Lower lobe of right lung (tissue), 2 donors: ENCODE results near the gene SERPINB3. TPM values are rescaled to one million over a fixed set of nuclear protein-coding genes. Genes with fewer than 3 reads are reported as not detected.

Experiments
- ATAC-seq, 2 donors: fragments of 200-7000 bp; cut with Tn5 transposase; one replicate each; pipeline ENCODE4 v1.9.1; 2020 to 2022; ENCODE audit warnings: mild to moderate bottlenecking in 2 of 2, moderate library complexity in 2 of 2
- DNase-seq: peaks from one replicate; pipeline ENCODE4 v3.0.0-alpha.2; 2020
- H3K27ac ChIP-seq: fragments of 200-600 bp; one replicate; pipeline ENCODE4 v1.8.0; 2022
- H3K27me3 ChIP-seq: fragments of 200-600 bp; one replicate; pipeline ENCODE4 v1.8.0; 2022; ENCODE audit warnings: low read depth
- H3K36me3 ChIP-seq: fragments of 200-600 bp; one replicate; pipeline ENCODE4 v1.8.0; 2022; ENCODE audit warnings: mild to moderate bottlenecking
- H3K4me1 ChIP-seq: fragments of 200-600 bp; one replicate; pipeline ENCODE4 v1.8.0; 2022
- H3K4me3 ChIP-seq: fragments of 200-600 bp; one replicate; pipeline ENCODE4 v1.8.0; 2022; ENCODE audit warnings: mild to moderate bottlenecking
- H3K9me3 ChIP-seq: fragments of 200-600 bp; one replicate; pipeline ENCODE4 v1.8.0; 2022
- intact Hi-C: fragments of 100-400 bp; cut with DNase I; formaldehyde crosslinking; loops from one replicate; pipeline ENCODE4 v1.11.0; 2022
- total RNA-seq: library from RNA; stranded (reverse); fragmentation: NEBNext Ultra II Directional; extraction: Animal tissue kit (Norgen Biotek cat#: 25700); gene quantifications from one replicate; pipeline ENCODE4 v1.2.1, GENCODE V29; 2021
- TF ChIP-seq, protein P1 (sequence below): fragments of 200-600 bp; IDR thresholded peaks from one replicate; pipeline ENCODE4 v1.8.0; 2022; ENCODE audit warnings: antibody characterized with exemption, mild to moderate bottlenecking
- donor health status: DM: no; HTN: yes; CAD: no; lungs with severe emphysema.

SERPINB3 gene
- total RNA-seq, 1 donor from 2014 or later = not detected

GRCh38 chr18:63700501-63700900 lies 38.8 kb upstream of the SERPINB3 start:
- no peaks in the 10 kb centered on the region for H3K4me1 ChIP-seq
- no peak for ATAC-seq
- H3K27me3 ChIP-seq = no peaks in the 10 kb centered on the region

GRCh38 chr18:63697097-63697660 lies 35.5 kb upstream of the SERPINB3 start:
- no peaks in the 10 kb centered on the region for H3K27me3 ChIP-seq
- DNase-seq (no peak), ATAC-seq (no peak)
- H3K27ac ChIP-seq = no peak overlapping the region
- intact Hi-C loops = no loop called here
- TF ChIP-seq, protein P1, sequence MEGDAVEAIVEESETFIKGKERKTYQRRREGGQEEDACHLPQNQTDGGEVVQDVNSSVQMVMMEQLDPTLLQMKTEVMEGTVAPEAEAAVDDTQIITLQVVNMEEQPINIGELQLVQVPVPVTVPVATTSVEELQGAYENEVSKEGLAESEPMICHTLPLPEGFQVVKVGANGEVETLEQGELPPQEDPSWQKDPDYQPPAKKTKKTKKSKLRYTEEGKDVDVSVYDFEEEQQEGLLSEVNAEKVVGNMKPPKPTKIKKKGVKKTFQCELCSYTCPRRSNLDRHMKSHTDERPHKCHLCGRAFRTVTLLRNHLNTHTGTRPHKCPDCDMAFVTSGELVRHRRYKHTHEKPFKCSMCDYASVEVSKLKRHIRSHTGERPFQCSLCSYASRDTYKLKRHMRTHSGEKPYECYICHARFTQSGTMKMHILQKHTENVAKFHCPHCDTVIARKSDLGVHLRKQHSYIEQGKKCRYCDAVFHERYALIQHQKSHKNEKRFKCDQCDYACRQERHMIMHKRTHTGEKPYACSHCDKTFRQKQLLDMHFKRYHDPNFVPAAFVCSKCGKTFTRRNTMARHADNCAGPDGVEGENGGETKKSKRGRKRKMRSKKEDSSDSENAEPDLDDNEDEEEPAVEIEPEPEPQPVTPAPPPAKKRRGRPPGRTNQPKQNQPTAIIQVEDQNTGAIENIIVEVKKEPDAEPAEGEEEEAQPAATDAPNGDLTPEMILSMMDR = no peak
- no peaks in the 10 kb centered on the region for H3K4me1 ChIP-seq
- H3K36me3 ChIP-seq = no peaks in the 10 kb centered on the region
- no peak overlapping the region for H3K4me3 ChIP-seq
- no peaks in the 10 kb centered on the region for H3K9me3 ChIP-seq

More at GRCh38 chr18:63700501-63700900, 38.8 kb upstream of the SERPINB3 start:
- Histone ChIP-seq H3K36me3 (no peaks in the 10 kb centered on the region), H3K9me3 (no peaks in the 10 kb centered on the region), H3K4me3 (no peak overlapping the region), H3K27ac (no peak overlapping the region)
- intact Hi-C loops = no loop called here
- DNase-seq = no peak
- TF ChIP-seq, protein P1 = no peak

GRCh38 chr18:63689064-63689463 lies 27.4 kb upstream of the SERPINB3 start:
- no peak overlapping the region for H3K27ac ChIP-seq
- H3K36me3 ChIP-seq = no peaks in the 10 kb centered on the region
- no peaks in the 10 kb centered on the region for H3K27me3 ChIP-seq
- ATAC-seq (no peak), DNase-seq (no peak)
- intact Hi-C loops = no loop called here
- TF ChIP-seq, protein P1 = no peak
- H3K9me3 ChIP-seq = no peaks in the 10 kb centered on the region
- no peak overlapping the region for H3K4me3 ChIP-seq
- no peaks in the 10 kb centered on the region for H3K4me1 ChIP-seq

DNA sequence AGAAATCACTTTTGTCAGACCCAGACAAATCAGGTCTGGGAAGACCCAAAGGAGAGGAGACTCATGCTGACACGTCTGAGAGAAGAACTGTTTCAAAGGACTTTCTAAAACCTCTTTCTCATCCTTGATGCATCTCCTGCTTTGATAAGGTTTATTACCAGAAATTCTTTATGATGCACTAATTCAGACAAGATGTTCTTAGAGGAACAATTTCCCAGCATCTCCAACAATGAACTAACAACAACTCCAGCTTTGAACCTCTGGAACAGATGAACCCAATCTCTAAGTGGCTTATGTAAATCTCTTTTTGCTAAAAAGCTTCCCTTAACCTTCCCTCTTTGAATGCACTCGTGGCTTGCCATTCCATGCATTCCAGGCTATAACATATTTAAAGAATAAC lies 25.2 kb upstream of the SERPINB3 start:
- H3K27ac ChIP-seq = no peak overlapping the region
- DNase-seq (no peak), ATAC-seq (no peak)
- no peaks in the 10 kb centered on the region for H3K4me1 ChIP-seq
- no peak overlapping the region for H3K4me3 ChIP-seq
- no peaks in the 10 kb centered on the region for H3K9me3 ChIP-seq
- intact Hi-C loops = no loop called here
- no peaks in the 10 kb centered on the region for H3K27me3 ChIP-seq
- H3K36me3 ChIP-seq = no peaks in the 10 kb centered on the region
- TF ChIP-seq, protein P1 = no peak

DNA sequence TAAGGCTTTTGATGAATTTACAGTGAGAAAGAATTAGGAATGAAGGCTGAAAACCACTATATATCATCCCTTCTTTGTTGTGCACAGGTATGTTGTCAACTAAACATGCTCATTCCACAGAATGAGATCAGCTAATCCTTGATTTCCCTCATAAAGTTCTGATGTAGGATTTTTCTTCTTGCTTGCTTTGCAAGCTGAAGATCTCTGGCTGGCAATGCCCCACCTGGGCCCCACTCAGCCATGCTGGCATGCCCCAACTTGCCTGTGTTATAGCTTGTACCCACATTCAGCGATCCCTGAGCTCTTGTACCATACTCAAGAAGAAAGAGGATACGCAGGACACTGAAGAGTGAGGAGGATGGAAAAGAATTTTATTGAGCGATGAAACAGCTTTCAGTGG lies 23.0 kb upstream of the SERPINB3 start:
- intact Hi-C loops = no loop called here

More for the DNA sequence above, 23.0 kb upstream of the SERPINB3 start:
- H3K36me3 ChIP-seq = no peaks in the 10 kb centered on the region
- H3K4me1 ChIP-seq = no peaks in the 10 kb centered on the region
- H3K9me3 ChIP-seq = no peaks in the 10 kb centered on the region
- ATAC-seq (no peak), DNase-seq (no peak)
- H3K27ac ChIP-seq = no peak overlapping the region
- no peak overlapping the region for H3K4me3 ChIP-seq
- TF ChIP-seq, protein P1 = no peak
- no peaks in the 10 kb centered on the region for H3K27me3 ChIP-seq
